Parathyroid adenoma (tissue), 2 donors: Measurements from ENCODE around the gene ST6GALNAC4.

ENCODE experiments used
- H2AFZ ChIP-seq: fragments of 300-600 bp; sonication (generic); one replicate; pipeline ENCODE4 v1.7.0; 2017; ENCODE audit warnings: antibody characterized with exemption, mild to moderate bottlenecking
- H3K27ac ChIP-seq: fragments of 300-600 bp; sonication (generic); one replicate; pipeline ENCODE4 v1.7.0; 2017
- H3K27me3 ChIP-seq: fragments of 300-600 bp; sonication (generic); one replicate; pipeline ENCODE4 v1.7.0; 2017; ENCODE audit warnings: low read length; ENCODE audit not compliant: control insufficient read depth, insufficient read depth
- H3K36me3 ChIP-seq: fragments of 300-600 bp; sonication (generic); one replicate; pipeline ENCODE4 v1.7.0; 2017; ENCODE audit warnings: low read length; ENCODE audit not compliant: control insufficient read depth, insufficient read depth
- H3K4me1 ChIP-seq: fragments of 300-600 bp; sonication (generic); one replicate; pipeline ENCODE4 v1.7.0; 2017; ENCODE audit warnings: control low read depth
- H3K4me2 ChIP-seq: fragments of 300-600 bp; sonication (generic); one replicate; pipeline ENCODE4 v1.7.0; 2017; ENCODE audit warnings: low read length
- H3K4me3 ChIP-seq: fragments of 300-600 bp; sonication (generic); one replicate; pipeline ENCODE4 v1.7.0; 2017; ENCODE audit warnings: low read depth, low read length
- H3K79me2 ChIP-seq: fragments of 300-600 bp; sonication (generic); one replicate; pipeline ENCODE4 v1.7.0; 2017; ENCODE audit warnings: control low read depth
- H3K9ac ChIP-seq: fragments of 300-600 bp; sonication (generic); one replicate; pipeline ENCODE4 v1.7.0; 2017; ENCODE audit warnings: mild to moderate bottlenecking
- H3K9me3 ChIP-seq: fragments of 300-600 bp; sonication (generic); one replicate; pipeline ENCODE4 v1.7.0; 2017; ENCODE audit warnings: low read length; ENCODE audit not compliant: control insufficient read depth
- TF ChIP-seq, protein P1 (sequence below): fragments of 300-600 bp; sonication (generic); IDR thresholded peaks from one replicate; pipeline ENCODE4 v1.7.0; 2017; ENCODE audit warnings: antibody characterized with exemption, mild to moderate bottlenecking
- donor health status: primary hyperparathyroidism.

Gene ST6GALNAC4

DNA sequence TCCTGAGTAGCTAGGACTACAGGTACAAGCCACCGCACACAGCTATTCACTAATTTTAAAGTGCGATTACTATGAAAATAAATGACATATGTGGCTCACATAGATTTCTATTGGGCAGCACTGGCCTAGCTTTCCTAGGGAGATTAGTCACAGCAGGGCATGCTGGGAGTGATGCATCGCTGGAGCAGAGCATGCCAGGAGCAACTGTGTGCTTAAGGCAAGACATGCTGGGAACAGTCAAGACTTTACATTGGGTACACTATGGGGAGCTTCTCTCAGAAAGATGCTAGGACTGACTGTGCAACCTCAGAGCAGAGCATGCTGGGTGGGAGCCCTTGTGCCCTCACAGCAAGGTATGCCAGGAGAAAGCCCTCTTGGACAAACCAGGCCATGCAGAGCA, 26.8 kb downstream of the ST6GALNAC4 start:
- no peak overlapping the region for H3K4me2 ChIP-seq
- H3K27ac ChIP-seq, result no peak overlapping the region
- no peaks in the 10 kb centered on the region for H3K36me3 ChIP-seq
- TF ChIP-seq, protein P1, sequence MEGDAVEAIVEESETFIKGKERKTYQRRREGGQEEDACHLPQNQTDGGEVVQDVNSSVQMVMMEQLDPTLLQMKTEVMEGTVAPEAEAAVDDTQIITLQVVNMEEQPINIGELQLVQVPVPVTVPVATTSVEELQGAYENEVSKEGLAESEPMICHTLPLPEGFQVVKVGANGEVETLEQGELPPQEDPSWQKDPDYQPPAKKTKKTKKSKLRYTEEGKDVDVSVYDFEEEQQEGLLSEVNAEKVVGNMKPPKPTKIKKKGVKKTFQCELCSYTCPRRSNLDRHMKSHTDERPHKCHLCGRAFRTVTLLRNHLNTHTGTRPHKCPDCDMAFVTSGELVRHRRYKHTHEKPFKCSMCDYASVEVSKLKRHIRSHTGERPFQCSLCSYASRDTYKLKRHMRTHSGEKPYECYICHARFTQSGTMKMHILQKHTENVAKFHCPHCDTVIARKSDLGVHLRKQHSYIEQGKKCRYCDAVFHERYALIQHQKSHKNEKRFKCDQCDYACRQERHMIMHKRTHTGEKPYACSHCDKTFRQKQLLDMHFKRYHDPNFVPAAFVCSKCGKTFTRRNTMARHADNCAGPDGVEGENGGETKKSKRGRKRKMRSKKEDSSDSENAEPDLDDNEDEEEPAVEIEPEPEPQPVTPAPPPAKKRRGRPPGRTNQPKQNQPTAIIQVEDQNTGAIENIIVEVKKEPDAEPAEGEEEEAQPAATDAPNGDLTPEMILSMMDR, result no peak
- no peak overlapping the region for H3K4me3 ChIP-seq
- H3K9ac ChIP-seq, result no peak overlapping the region
- H2AFZ ChIP-seq, result no peak overlapping the region
- no peaks in the 10 kb centered on the region for H3K4me1 ChIP-seq
- H3K79me2 ChIP-seq, result no peaks in the 10 kb centered on the region
- no peaks in the 10 kb centered on the region for H3K27me3 ChIP-seq
- no peaks in the 10 kb centered on the region for H3K9me3 ChIP-seq

DNA sequence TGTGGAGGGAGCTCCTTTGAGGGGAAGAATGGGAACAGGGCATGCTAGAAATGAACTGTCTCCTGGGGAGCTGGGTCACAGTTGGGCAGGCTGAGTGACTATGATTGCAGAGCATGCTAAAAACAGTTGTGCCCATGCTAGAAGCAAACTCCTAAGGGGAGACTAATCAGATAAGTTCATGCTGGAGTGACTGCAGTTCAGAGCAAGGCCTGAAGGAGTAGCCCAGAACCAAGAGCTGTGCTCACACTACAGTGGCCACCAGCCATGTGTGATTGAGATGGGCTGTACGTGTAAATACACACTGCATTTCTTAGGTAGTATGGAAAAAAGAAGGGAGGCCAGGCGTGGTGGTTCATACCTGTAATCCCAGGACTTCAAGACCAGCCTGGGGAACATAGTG, 29.0 kb downstream of the ST6GALNAC4 start:
- Histone ChIP-seq H3K9me3 (no peaks in the 10 kb centered on the region), H2AFZ (no peak overlapping the region), H3K4me1 (peaks cover 3% of the 10 kb centered on the region), H3K36me3 (no peaks in the 10 kb centered on the region), H3K4me2 (no peak overlapping the region), H3K9ac (no peak overlapping the region), H3K79me2 (no peaks in the 10 kb centered on the region), H3K27ac (no peak overlapping the region), H3K27me3 (no peaks in the 10 kb centered on the region), H3K4me3 (no peak overlapping the region)
- TF ChIP-seq, protein P1, result no peak

DNA sequence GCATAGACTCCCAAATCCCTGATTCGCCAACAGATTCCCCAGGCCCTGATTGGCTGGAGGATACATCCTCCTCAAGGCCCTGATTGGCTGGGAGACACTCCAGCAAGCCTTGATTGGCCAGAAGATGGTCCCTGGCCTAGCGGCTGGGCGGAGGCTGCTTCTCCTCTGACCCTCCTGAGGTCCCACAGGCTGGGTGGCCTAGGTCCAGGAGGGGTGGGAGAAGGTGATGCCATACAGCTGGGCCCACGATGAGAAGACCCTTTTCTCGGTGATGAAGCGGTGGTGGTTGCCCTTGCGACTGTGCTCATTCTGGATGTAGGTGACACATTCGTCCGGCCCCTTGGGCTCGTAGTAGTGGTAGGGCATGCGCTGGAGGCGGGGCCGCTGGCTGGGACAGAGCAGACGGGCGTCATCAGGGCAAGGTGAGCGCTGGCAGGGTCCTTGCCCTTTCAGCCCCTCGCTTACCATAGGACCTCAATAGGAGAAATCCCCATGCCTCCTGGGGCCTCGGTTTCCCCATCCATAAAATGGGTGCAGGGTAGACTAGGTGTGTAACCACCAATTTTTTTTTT, 30.4 kb downstream of the ST6GALNAC4 start:
- Histone ChIP-seq H3K79me2 (no peaks in the 10 kb centered on the region), H2AFZ (no peak overlapping the region), H3K27me3 (no peaks in the 10 kb centered on the region), H3K4me3 (no peak overlapping the region), H3K9me3 (no peaks in the 10 kb centered on the region), H3K4me1 (peaks cover 3% of the 10 kb centered on the region), H3K36me3 (no peaks in the 10 kb centered on the region), H3K27ac (no peak overlapping the region), H3K9ac (no peak overlapping the region), H3K4me2 (no peak overlapping the region)
- TF ChIP-seq, protein P1, result no peak

DNA sequence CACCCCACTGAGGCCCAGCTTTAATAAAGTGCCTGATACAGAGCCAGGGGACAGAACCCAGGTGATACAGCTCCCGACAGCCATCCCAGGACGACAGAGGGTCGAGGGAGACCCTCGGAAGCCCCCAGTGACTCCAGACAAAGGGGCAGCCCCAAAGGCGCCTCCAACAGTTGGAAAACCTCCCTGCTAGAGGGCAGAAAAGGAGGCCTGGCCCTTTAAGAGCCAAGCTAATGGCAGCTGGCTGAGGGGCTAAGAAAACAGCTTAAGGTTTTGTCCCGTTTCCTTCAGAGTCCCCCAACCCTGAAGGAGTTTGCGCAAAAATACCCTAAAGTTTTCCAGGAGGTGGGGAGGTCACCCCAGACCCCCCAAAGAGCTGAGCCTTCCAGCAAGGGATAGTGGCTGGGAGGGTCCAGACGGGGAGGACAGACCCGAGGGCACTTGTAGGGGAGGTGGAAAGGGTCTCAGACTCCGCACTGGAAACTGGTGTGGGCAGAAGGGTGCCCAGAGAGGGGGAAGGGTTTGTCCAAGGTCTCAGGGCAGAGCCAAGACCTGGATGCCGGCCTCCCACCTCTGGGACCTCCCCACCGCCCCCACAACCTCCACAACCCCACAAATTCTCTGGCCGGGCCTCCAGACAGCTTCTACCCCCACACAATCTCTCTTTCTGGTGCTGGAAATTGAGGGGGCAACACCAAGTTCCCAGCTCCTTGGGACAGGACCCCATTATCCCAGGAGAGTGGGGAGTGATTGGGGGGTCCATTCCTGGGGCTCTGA, 31.1 kb downstream of the ST6GALNAC4 start:
- TF ChIP-seq, protein P1, result no peak
- no peak overlapping the region for H2AFZ ChIP-seq
- no peaks in the 10 kb centered on the region for H3K27me3 ChIP-seq
- H3K79me2 ChIP-seq, result no peaks in the 10 kb centered on the region
- peaks cover 3% of the 10 kb centered on the region for H3K4me1 ChIP-seq
- no peak overlapping the region for H3K4me2 ChIP-seq
- H3K27ac ChIP-seq, result no peak overlapping the region
- H3K4me3 ChIP-seq, result no peak overlapping the region
- H3K9me3 ChIP-seq, result no peaks in the 10 kb centered on the region
- no peak overlapping the region for H3K9ac ChIP-seq
- H3K36me3 ChIP-seq, result no peaks in the 10 kb centered on the region
